ENCODE results near the gene YKT6. TPM values are rescaled to one million over a fixed set of nuclear protein-coding genes. Genes with fewer than 3 reads are reported as not detected.

The YKT6 gene
- total and polyA plus RNA-seq, 11 donors: 28.5 to 133 (median 46.6) TPM

- 85 to 90% (median 86%) methylated on average over 5 of the region's 5 CpGs for WGBS, 4 donors
- Histone ChIP-seq H3K4me3 (no peak overlapping the region), H3K27me3 (no peaks in the 10 kb centered on the region), H3K27ac (no peak overlapping the region), H3K36me3 (no peaks in the 10 kb centered on the region), H3K4me1 (no peaks in the 10 kb centered on the region), H3K9me3 (no peaks in the 10 kb centered on the region)
- DNase-seq (no peak), ATAC-seq (no peak)
- TF ChIP-seq CTCF (IDR thresholded peaks at IDR 0.05) (no peak), POLR2A (IDR thresholded peaks at IDR 0.05) (no peak)
- intact Hi-C loops (cut with DNase I): loop anchor here in 1 of 10 donors (5.0 kb wide), 1 partner anchor 38 kb away; no protein-coding TSS in a partner anchor
These were observed 46.8 kb upstream of the YKT6 start for GRCh38 chr7:44153948-44154335.

GRCh38 chr7:44154703-44155102, 46.1 kb upstream of the YKT6 start:
- DNase-seq (no peak), ATAC-seq (no peak)
- Histone ChIP-seq H3K4me1 (peaks cover 0 to 7% (median 0%) of the 10 kb centered on the region in 12 donors), H3K27me3 (no peaks in the 10 kb centered on the region), H3K27ac (no peak overlapping the region), H3K4me3 (no peak overlapping the region), H3K36me3 (no peaks in the 10 kb centered on the region), H3K9me3 (no peaks in the 10 kb centered on the region)
- 69 to 84% (median 82%) methylated on average over 3 of the region's 3 CpGs for WGBS, 4 donors
- intact Hi-C loops (cut with DNase I): loop anchor here in 1 of 10 donors (5.0 kb wide), 1 partner anchor 38 kb away; no protein-coding TSS in a partner anchor
- no peak for TF ChIP-seq CTCF (IDR thresholded peaks at IDR 0.05)
- no peak for TF ChIP-seq POLR2A (IDR thresholded peaks at IDR 0.05)

GRCh38 chr7:44155191-44156185, 45.3 kb upstream of the YKT6 start:
- intact Hi-C loops (cut with DNase I): no loop called here
- H3K4me1 ChIP-seq: peaks cover 0 to 11% (median 0%) of the 10 kb centered on the region in 12 donors
- DNase-seq (no peak), ATAC-seq (no peak)
- WGBS, 4 donors: 75 to 87% (median 83%) methylated on average over 6 to 8 of the region's 8 CpGs
- no peaks in the 10 kb centered on the region for H3K36me3 ChIP-seq
- H3K27ac ChIP-seq: no peak overlapping the region
- no peak for TF ChIP-seq POLR2A (IDR thresholded peaks at IDR 0.05)
- no peak for TF ChIP-seq CTCF (IDR thresholded peaks at IDR 0.05)
- no peak overlapping the region for H3K4me3 ChIP-seq
- H3K27me3 ChIP-seq: no peaks in the 10 kb centered on the region
- no peaks in the 10 kb centered on the region for H3K9me3 ChIP-seq

- H3K27me3 ChIP-seq: no peaks in the 10 kb centered on the region
- DNase-seq (no peak), ATAC-seq (no peak)
- intact Hi-C loops (cut with DNase I): no loop called here
- no peaks in the 10 kb centered on the region for H3K9me3 ChIP-seq
- H3K36me3 ChIP-seq: no peaks in the 10 kb centered on the region
- no peak overlapping the region for H3K4me3 ChIP-seq
- H3K4me1 ChIP-seq: peaks cover 0 to 11% (median 0%) of the 10 kb centered on the region in 12 donors
- no peak overlapping the region for H3K27ac ChIP-seq
- TF ChIP-seq CTCF (IDR thresholded peaks at IDR 0.05): no peak
- TF ChIP-seq POLR2A (IDR thresholded peaks at IDR 0.05): no peak
- WGBS, 4 donors: 76 to 86% (median 78%) methylated on average over 1 to 4 of the region's 4 CpGs
These were observed 44.2 kb upstream of the YKT6 start for GRCh38 chr7:44156453-44157010.
